ENCODE results near the gene SEBOX.
A peak's percentile ranks its signal among the peaks of the same experiment; 100 is the strongest.
"Not testable (repeated sequence)": the region's sequence is repeated elsewhere in the genome, so short reads cannot be mapped to it uniquely, and the experiment has no call there.

Gene SEBOX

DNA sequence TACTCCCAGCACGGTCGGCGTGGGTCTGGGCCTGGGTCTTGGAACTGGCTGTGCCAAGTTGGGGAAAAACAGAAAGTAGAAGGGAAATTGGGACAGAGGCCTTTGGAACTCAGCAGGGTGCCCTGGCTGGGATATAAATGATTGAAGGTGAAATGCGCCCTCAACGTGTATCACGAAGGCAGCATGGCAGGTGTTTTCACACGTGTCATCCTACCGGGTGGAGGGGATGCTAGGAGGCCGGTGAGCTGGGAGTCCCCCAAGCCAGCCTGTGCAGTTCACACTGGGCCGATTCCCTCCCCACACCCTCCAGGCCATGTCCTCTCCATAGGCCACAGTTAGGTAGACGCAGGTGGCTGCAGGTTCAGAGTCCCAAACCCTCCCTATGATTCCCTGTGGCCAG is 23.5 kb downstream of the SEBOX start:
- CTCF ChIA-PET, result no interaction called here
- no peak for DNase-seq (ENCODE audit: extremely low spot score)
- POLR2A ChIA-PET, result no interaction called here
- TF ChIP-seq NFRKB (IDR thresholded peaks at IDR 0.05), result no peak
- TF ChIP-seq FOXM1 (IDR thresholded peaks at IDR 0.05; ENCODE audit: borderline replicate concordance), result no peak
- no peak for TF ChIP-seq LEF1 (IDR thresholded peaks at IDR 0.05; ENCODE audit: borderline replicate concordance)
- TF ChIP-seq CTBP1 (IDR thresholded peaks at IDR 0.05; ENCODE audit: borderline replicate concordance), result no peak
- TF ChIP-seq HDGF (IDR thresholded peaks at IDR 0.05; ENCODE audit: borderline replicate concordance), result no peak
- TF ChIP-seq TARDBP (IDR thresholded peaks at IDR 0.05), result no peak
- no peak for TF ChIP-seq FOXA1 (IDR thresholded peaks at IDR 0.05)
- TF ChIP-seq L3MBTL2 (conservative IDR thresholded peaks at IDR 0.05), result no peak
- TF ChIP-seq BHLHE40 (IDR thresholded peaks at IDR 0.05; ENCODE audit: borderline replicate concordance), result no peak
- TF ChIP-seq, protein P1, sequence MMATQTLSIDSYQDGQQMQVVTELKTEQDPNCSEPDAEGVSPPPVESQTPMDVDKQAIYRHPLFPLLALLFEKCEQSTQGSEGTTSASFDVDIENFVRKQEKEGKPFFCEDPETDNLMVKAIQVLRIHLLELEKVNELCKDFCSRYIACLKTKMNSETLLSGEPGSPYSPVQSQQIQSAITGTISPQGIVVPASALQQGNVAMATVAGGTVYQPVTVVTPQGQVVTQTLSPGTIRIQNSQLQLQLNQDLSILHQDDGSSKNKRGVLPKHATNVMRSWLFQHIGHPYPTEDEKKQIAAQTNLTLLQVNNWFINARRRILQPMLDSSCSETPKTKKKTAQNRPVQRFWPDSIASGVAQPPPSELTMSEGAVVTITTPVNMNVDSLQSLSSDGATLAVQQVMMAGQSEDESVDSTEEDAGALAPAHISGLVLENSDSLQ (IDR thresholded peaks at IDR 0.05), result no peak
- TF ChIP-seq SP1 (IDR thresholded peaks at IDR 0.05), result no peak
- TF ChIP-seq ELF4 (IDR thresholded peaks at IDR 0.05), result no peak
- no peak for TF ChIP-seq ARNT (IDR thresholded peaks at IDR 0.05)
- TF ChIP-seq SUZ12 (IDR thresholded peaks at IDR 0.05), result no peak
- no peak for TF ChIP-seq FOXK2 (IDR thresholded peaks at IDR 0.05)
- TF ChIP-seq ZNF384 (IDR thresholded peaks at IDR 0.05), result no peak

DNA sequence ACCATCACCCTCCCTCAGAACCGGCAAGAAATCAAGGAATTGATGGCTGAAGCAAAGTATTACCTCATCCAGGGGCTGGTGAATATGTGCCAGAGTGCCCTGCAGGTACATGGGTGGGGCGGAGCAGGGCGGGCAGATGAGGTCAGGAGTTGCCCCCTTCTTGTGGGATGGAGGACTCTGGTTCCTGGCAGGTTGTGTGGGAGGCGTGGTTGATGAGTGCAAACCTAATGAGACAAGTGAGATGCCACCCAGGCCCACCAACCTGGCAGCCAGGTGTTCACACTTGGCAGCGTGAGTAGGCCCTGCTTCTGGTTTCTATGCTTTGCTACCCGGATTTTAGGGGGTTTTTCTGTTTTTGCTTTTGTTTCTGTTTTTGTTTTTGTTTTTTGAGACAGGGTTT is 24.6 kb downstream of the SEBOX start:
- DNase-seq (ENCODE audit: extremely low spot score), result no peak
- POLR2A ChIA-PET, result no interaction called here
- CTCF ChIA-PET, result no interaction called here
- TF ChIP-seq HDGF (IDR thresholded peaks at IDR 0.05; ENCODE audit: borderline replicate concordance) (no peak), BHLHE40 (IDR thresholded peaks at IDR 0.05; ENCODE audit: borderline replicate concordance) (no peak), NFRKB (IDR thresholded peaks at IDR 0.05) (no peak), CTBP1 (IDR thresholded peaks at IDR 0.05; ENCODE audit: borderline replicate concordance) (no peak), FOXK2 (IDR thresholded peaks at IDR 0.05) (no peak), ZNF384 (IDR thresholded peaks at IDR 0.05) (no peak), SP1 (IDR thresholded peaks at IDR 0.05) (no peak), L3MBTL2 (conservative IDR thresholded peaks at IDR 0.05) (no peak), ELF4 (IDR thresholded peaks at IDR 0.05) (no peak), ARNT (IDR thresholded peaks at IDR 0.05) (no peak)
- TF ChIP-seq, protein P1 (IDR thresholded peaks at IDR 0.05), result no peak

GRCh38 chr17:28339431-28339830 is 25.6 kb downstream of the SEBOX start:
- POLR2A ChIA-PET, result interaction anchor here (1.0 kb wide), 1 partner anchor 8 kb away, joined by 4 read pairs; no protein-coding TSS in a partner anchor
- no peak for TF ChIP-seq ELF4 (IDR thresholded peaks at IDR 0.05)
- TF ChIP-seq NFRKB (IDR thresholded peaks at IDR 0.05), result no peak
- TF ChIP-seq FOXM1 (IDR thresholded peaks at IDR 0.05; ENCODE audit: borderline replicate concordance), result no peak
- TF ChIP-seq FOXK2 (IDR thresholded peaks at IDR 0.05), result no peak
- no peak for TF ChIP-seq L3MBTL2 (conservative IDR thresholded peaks at IDR 0.05)
- no peak for TF ChIP-seq SUZ12 (IDR thresholded peaks at IDR 0.05)
- TF ChIP-seq BHLHE40 (IDR thresholded peaks at IDR 0.05; ENCODE audit: borderline replicate concordance), result no peak
- TF ChIP-seq TARDBP (IDR thresholded peaks at IDR 0.05), result no peak
- TF ChIP-seq SP1 (IDR thresholded peaks at IDR 0.05), result no peak
- no peak for TF ChIP-seq ARNT (IDR thresholded peaks at IDR 0.05)
- no peak for TF ChIP-seq LEF1 (IDR thresholded peaks at IDR 0.05; ENCODE audit: borderline replicate concordance)
- TF ChIP-seq ZNF384 (IDR thresholded peaks at IDR 0.05), result no peak
- no peak for TF ChIP-seq HDGF (IDR thresholded peaks at IDR 0.05; ENCODE audit: borderline replicate concordance)
- no peak for TF ChIP-seq FOXA1 (IDR thresholded peaks at IDR 0.05)
- no peak for TF ChIP-seq CTBP1 (IDR thresholded peaks at IDR 0.05; ENCODE audit: borderline replicate concordance)
- CTCF ChIA-PET, result no interaction called here
- DNase-seq (ENCODE audit: extremely low spot score), result no peak

DNA sequence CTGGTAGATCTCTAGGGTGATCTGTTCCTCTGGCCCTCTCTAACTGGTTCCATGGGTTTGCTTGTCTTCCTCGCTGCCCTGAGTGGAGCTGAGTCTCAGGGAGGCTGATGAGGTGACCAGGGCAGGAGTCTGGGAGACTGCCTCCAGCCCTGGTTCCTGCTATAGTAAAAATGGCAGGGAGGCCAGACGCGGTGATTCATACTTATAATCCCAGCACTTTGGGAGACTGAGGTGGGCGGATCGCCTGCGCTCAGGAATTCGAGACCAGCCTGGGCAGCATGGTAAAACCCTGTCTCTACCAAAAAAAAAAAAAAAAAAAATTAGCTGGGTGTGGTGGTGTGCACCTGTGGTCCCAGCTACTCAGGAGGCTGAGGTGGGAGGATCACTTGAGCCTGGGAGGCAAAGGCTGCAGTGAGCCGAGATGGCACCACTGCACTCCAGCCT is 26.2 kb downstream of the SEBOX start:
- ChIA-PET POLR2A (interaction anchor here (1.0 kb wide), 1 partner anchor 9 kb away, joined by 4 read pairs; no protein-coding TSS in a partner anchor), CTCF (interaction anchor here (0.6 kb wide), 1 partner anchor 130 kb away, joined by 4 read pairs; no protein-coding TSS in a partner anchor)
- DNase-seq (ENCODE audit: extremely low spot score), result not testable (repeated sequence)

- TF ChIP-seq SP1 (IDR thresholded peaks at IDR 0.05), result no peak
- no peak for TF ChIP-seq L3MBTL2 (conservative IDR thresholded peaks at IDR 0.05)
- no peak for TF ChIP-seq ARNT (IDR thresholded peaks at IDR 0.05)
- no peak for TF ChIP-seq SUZ12 (IDR thresholded peaks at IDR 0.05)
- TF ChIP-seq LEF1 (IDR thresholded peaks at IDR 0.05; ENCODE audit: borderline replicate concordance), result no peak
- no peak for TF ChIP-seq ZNF384 (IDR thresholded peaks at IDR 0.05)
- TF ChIP-seq TARDBP (IDR thresholded peaks at IDR 0.05), result no peak
- no peak for TF ChIP-seq FOXA1 (IDR thresholded peaks at IDR 0.05)
- no peak for TF ChIP-seq FOXK2 (IDR thresholded peaks at IDR 0.05)
- no peak for TF ChIP-seq BHLHE40 (IDR thresholded peaks at IDR 0.05; ENCODE audit: borderline replicate concordance)
- ChIA-PET POLR2A (interaction anchor here (0.8 kb wide), 1 partner anchor 108 kb away, joined by 3 read pairs; no protein-coding TSS in a partner anchor), CTCF (interaction anchor here (0.6 kb wide), 1 partner anchor 130 kb away, joined by 4 read pairs; no protein-coding TSS in a partner anchor)
- DNase-seq (ENCODE audit: extremely low spot score), result no peak
Measured at GRCh38 chr17:28338056-28338768, 26.8 kb downstream of the SEBOX start.

DNA sequence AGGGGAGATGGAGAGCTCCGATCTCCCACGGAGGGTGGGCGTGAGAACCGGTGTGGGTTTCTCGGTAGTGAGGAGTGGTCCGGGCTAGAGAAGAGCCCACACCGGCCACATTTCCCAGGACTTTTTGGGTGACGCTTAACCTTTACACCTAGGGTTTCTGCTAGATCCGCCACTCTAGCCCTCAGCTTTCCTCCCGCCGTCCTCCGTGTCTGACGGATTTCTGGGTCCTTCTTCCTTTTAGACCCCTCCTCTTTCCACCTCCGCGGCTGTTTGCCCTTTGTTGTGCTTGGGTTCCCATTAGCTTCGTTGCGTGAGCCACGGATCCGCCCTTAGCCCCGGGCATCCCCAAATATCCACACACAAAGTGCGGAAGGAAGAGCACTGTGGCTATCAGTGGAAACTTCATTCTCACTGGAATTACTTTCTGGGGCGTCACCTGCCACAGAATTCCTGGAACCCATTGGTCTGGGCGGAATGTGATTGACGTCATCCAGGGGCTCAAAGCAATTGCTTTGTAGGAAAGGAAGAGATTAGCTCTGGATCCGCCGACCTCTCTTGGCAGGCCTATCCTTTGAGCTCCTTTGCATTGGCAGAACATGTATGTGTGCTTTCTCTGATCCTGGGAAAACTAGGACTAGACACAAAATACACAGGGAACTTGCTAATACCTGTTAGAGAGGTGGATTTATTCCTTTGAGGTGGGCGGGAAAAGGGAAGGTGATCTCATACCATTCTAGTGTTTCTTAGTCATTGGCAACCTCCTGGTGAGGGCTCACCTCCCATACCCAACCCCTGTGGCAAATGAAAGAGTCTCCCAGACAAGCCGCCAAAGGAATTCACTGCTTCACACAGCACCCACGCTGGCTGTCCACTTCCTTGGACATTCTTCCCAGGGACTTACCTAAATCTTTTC is 28.8 kb downstream of the SEBOX start:
- POLR2A ChIA-PET, result interaction anchor here (0.6 to 3.1 kb wide), 34 partner anchors 8 to 1124 kb away, joined by 3 to 59 read pairs (median 4); partner anchors contain the start of genes PIGS, POLDIP2, SARM1 and SEBOX
- DNase-seq (ENCODE audit: extremely low spot score), result peak; percentile 28
- TF ChIP-seq BHLHE40 (IDR thresholded peaks at IDR 0.05; ENCODE audit: borderline replicate concordance) (no peak), SUZ12 (IDR thresholded peaks at IDR 0.05) (no peak), FOXK2 (IDR thresholded peaks at IDR 0.05) (no peak), SP1 (IDR thresholded peaks at IDR 0.05) (no peak), TARDBP (IDR thresholded peaks at IDR 0.05) (no peak)
- TF ChIP-seq, protein P1 (IDR thresholded peaks at IDR 0.05), result peak; percentile 57
- CTCF ChIA-PET, result interaction anchor here (0.8 to 1.9 kb wide), 6 partner anchors 10 to 87 kb away, joined by 3 to 10 read pairs (median 4); no protein-coding TSS in a partner anchor
